T-cell (primary cell): Measurements from ENCODE around the gene EPB41L1. TPM values are rescaled to one million over a fixed set of nuclear protein-coding genes. Genes with fewer than 3 reads are reported as not detected.

ENCODE experiments used
- ATAC-seq, 4 experiments: fragments of 200-7000 bp in 3 of 4; fragments of 150-1000 bp in 1 of 4; cut with Tn5 transposase; replicated peaks in 1 of 4; 1 replicate in 3 of 4; 2 replicates in 1 of 4; pipeline ENCODE4 v1.10.0; 2021; ENCODE audit warnings: moderate library complexity in 3 of 4, mild to moderate bottlenecking in 2 of 4, moderate number of reproducible peaks in 1 of 4
- CTCF ChIA-PET, 2 donors: fragments of 300-600 bp; sonication (Branson Sonifier 250); formaldehyde crosslinking; loops; one replicate each; lab custom pipeline; 2022; ENCODE audit warnings: antibody characterized with exemption in 2 of 2; lab: Charles Lee
- POLR2A ChIA-PET, 2 donors: fragments of 300-600 bp; sonication (Branson Sonifier 250); formaldehyde crosslinking; loops; one replicate each; lab custom pipeline; 2022; ENCODE audit warnings: antibody characterized with exemption in 2 of 2; lab: Charles Lee
- DNase-seq, 35 experiments: peaks; one replicate each; pipeline versions ENCODE4 v3.0.0 to v3.0.0-alpha.2; 2013 to 2023
- H3K27ac ChIP-seq: one replicate; pipeline ENCODE4 v1.5.1; 2013; ENCODE audit warnings: low read length
- H3K27me3 ChIP-seq, 2 experiments: replicated peaks in 1 of 2; 1 replicate in 1 of 2; 2 replicates in 1 of 2; pipeline versions ENCODE4 v1.6.1 to v1.7.0; 2013; ENCODE audit warnings: low read length in 1 of 2, mixed read lengths in 1 of 2; ENCODE audit not compliant: control insufficient read depth in 2 of 2, insufficient read depth in 2 of 2; ENCODE audit errors: extremely low read depth in 1 of 2
- H3K36me3 ChIP-seq, 2 donors: 1 replicate in 1 of 2; 2 replicates in 1 of 2; pipeline versions ENCODE4 v1.6.1 to v1.7.0; 2013; ENCODE audit warnings: low read length in 1 of 2; ENCODE audit not compliant: control insufficient read depth in 2 of 2, insufficient read depth in 1 of 2; ENCODE audit errors: extremely low read depth in 1 of 2
- H3K4me1 ChIP-seq, 2 experiments: 1 replicate in 1 of 2; 2 replicates in 1 of 2; pipeline versions ENCODE4 v1.6.1 to v1.7.0; 2013; ENCODE audit warnings: low read length in 2 of 2, mixed read lengths in 1 of 2; ENCODE audit not compliant: insufficient read depth in 2 of 2, control insufficient read depth in 1 of 2; ENCODE audit errors: extremely low read depth in 1 of 2
- H3K4me3 ChIP-seq, 2 donors: 1 replicate in 1 of 2; 2 replicates in 1 of 2; pipeline versions ENCODE4 v1.5.1 to v1.7.0; 2013; ENCODE audit warnings: mild to moderate bottlenecking in 2 of 2, low read length in 1 of 2, moderate library complexity in 1 of 2; ENCODE audit not compliant: control insufficient read depth in 1 of 2; ENCODE audit errors: extremely low read depth in 1 of 2
- H3K9me3 ChIP-seq: 2 replicates; pipeline ENCODE4 v1.7.0; 2013
- H3K27ac Mint-ChIP-seq, 2 donors: one replicate each; pipeline ENCODE4 v1.8.0; 2020 to 2021; ENCODE audit warnings: mild to moderate bottlenecking in 2 of 2, mixed read lengths in 2 of 2
- H3K27me3 Mint-ChIP-seq, 2 donors: one replicate each; pipeline ENCODE4 v1.8.0; 2021 to 2022; ENCODE audit warnings: mixed read lengths in 2 of 2
- H3K36me3 Mint-ChIP-seq: one replicate; pipeline ENCODE4 v1.8.0; 2021; ENCODE audit warnings: mixed read lengths
- H3K4me1 Mint-ChIP-seq, 3 donors: one replicate each; pipeline ENCODE4 v1.8.0; 2020 to 2022; ENCODE audit warnings: mixed read lengths in 3 of 3, mild to moderate bottlenecking in 1 of 3
- H3K4me3 Mint-ChIP-seq, 3 donors: one replicate each; pipeline ENCODE4 v1.8.0; 2020 to 2022; ENCODE audit warnings: mild to moderate bottlenecking in 3 of 3, mixed read lengths in 3 of 3, moderate library complexity in 3 of 3
- H3K9me3 Mint-ChIP-seq, 3 donors: one replicate each; pipeline ENCODE4 v1.8.0; 2020 to 2022; ENCODE audit warnings: mixed read lengths in 3 of 3
- WGBS: methylation state at CpG from one replicate; pipeline ENCODE4 v1.1.5; 2013; ENCODE audit warnings: missing lambda C conversion rate; ENCODE audit not compliant: insufficient coverage; 5-methylcytosine and 5-hydroxymethylcytosine counted together
- total RNA-seq, 35 experiments: library from RNA in 6 of 35; stranded (reverse) in 6 of 35; fragments of 120-200 nt in 1 of 35; gene quantifications; one replicate each; pipeline versions ENCODE4 v1.2.1 to v1.2.4 and lab custom pipeline; 2013 to 2026

EPB41L1 gene
- total RNA-seq, 5 donors from 2014 or later (not counting 1 experiment from before 2014, with no cell fraction given) = 0.19 to 2.0 (median 0.82) TPM

- Histone ChIP-seq H3K27ac (no peak overlapping the region), H3K27me3 (no peaks in the 10 kb centered on the region), H3K4me3 (no peak overlapping the region), H3K4me1 (peaks cover 0 to 3% of the 10 kb centered on the region in 2 experiments), H3K36me3 (peaks cover 24 to 82% of the 10 kb centered on the region in 2 donors), H3K9me3 (no peaks in the 10 kb centered on the region)
- WGBS = 100% methylated on average over 4 of the region's 4 CpGs
- no peaks in the 10 kb centered on the region for H3K9me3 Mint-ChIP-seq
- H3K36me3 Mint-ChIP-seq = peaks cover 50% of the 10 kb centered on the region
- POLR2A ChIA-PET = no interaction called here
- CTCF ChIA-PET = no interaction called here
- no peak overlapping the region for H3K27ac Mint-ChIP-seq
- H3K4me3 Mint-ChIP-seq = no peak overlapping the region
- peaks cover 27 to 46% (median 30%) of the 10 kb centered on the region in 3 donors for H3K4me1 Mint-ChIP-seq
- ATAC-seq = no peak
- no peaks in the 10 kb centered on the region for H3K27me3 Mint-ChIP-seq
- DNase-seq = no peak
Observed at GRCh38 chr20:36246401-36246800, 91.9 kb downstream of the EPB41L1 start.

GRCh38 chr20:36248836-36249235 is 94.3 kb downstream of the EPB41L1 start:
- ATAC-seq = no peak
- Mint-ChIP-seq H3K27ac (no peak overlapping the region), H3K27me3 (no peaks in the 10 kb centered on the region), H3K4me1 (peaks cover 28 to 41% (median 37%) of the 10 kb centered on the region in 3 donors), H3K4me3 (no peak overlapping the region), H3K9me3 (no peaks in the 10 kb centered on the region), H3K36me3 (peaks cover 59% of the 10 kb centered on the region)
- Histone ChIP-seq H3K4me1 (peaks cover 0 to 5% of the 10 kb centered on the region in 2 experiments), H3K36me3 (peaks cover 20 to 89% of the 10 kb centered on the region in 2 donors), H3K27me3 (no peaks in the 10 kb centered on the region), H3K9me3 (no peaks in the 10 kb centered on the region), H3K4me3 (no peak overlapping the region), H3K27ac (no peak overlapping the region)
- ChIA-PET POLR2A (no interaction called here), CTCF (interaction anchor here in 1 of 2 donors (0.5 to 1.1 kb wide), 2 partner anchors 46 to 309 kb away, joined by 3 to 4 read pairs; no protein-coding TSS in a partner anchor)
- DNase-seq = no peak
- no CpG with 5 or more reads among the region's 4 CpGs for WGBS

GRCh38 chr20:36249450-36249849 is 94.9 kb downstream of the EPB41L1 start:
- no CpG with 5 or more reads among the region's 3 CpGs for WGBS
- no peaks in the 10 kb centered on the region for H3K9me3 ChIP-seq
- DNase-seq = no peak
- H3K27me3 Mint-ChIP-seq = no peaks in the 10 kb centered on the region
- peaks cover 18 to 89% of the 10 kb centered on the region in 2 donors for H3K36me3 ChIP-seq
- H3K4me3 ChIP-seq = no peak overlapping the region
- H3K4me1 ChIP-seq = peaks cover 0 to 5% of the 10 kb centered on the region in 2 experiments
- peaks cover 26 to 38% (median 37%) of the 10 kb centered on the region in 3 donors for H3K4me1 Mint-ChIP-seq
- no peak for ATAC-seq
- H3K27me3 ChIP-seq = no peaks in the 10 kb centered on the region
- no peak overlapping the region for H3K27ac Mint-ChIP-seq
- H3K27ac ChIP-seq = no peak overlapping the region
- peaks cover 63% of the 10 kb centered on the region for H3K36me3 Mint-ChIP-seq
- ChIA-PET POLR2A (interaction anchor here in 1 of 2 donors (0.6 kb wide), 1 partner anchor 160 kb away, joined by 8 read pairs; no protein-coding TSS in a partner anchor), CTCF (interaction anchor here in 1 of 2 donors (0.5 to 1.1 kb wide), 3 partner anchors 47 to 426 kb away, joined by 3 to 6 read pairs (median 4); no protein-coding TSS in a partner anchor)
- H3K4me3 Mint-ChIP-seq = no peak overlapping the region
- H3K9me3 Mint-ChIP-seq = no peaks in the 10 kb centered on the region

- H3K36me3 ChIP-seq = peaks cover 19 to 87% of the 10 kb centered on the region in 2 donors
- no peak overlapping the region for H3K27ac Mint-ChIP-seq
- ChIA-PET CTCF (no interaction called here), POLR2A (no interaction called here)
- H3K9me3 Mint-ChIP-seq = no peaks in the 10 kb centered on the region
- ATAC-seq (no peak), DNase-seq (no peak)
- H3K27ac ChIP-seq = no peak overlapping the region
- 96% methylated on average over 4 of the region's 5 CpGs for WGBS
- peaks cover 24 to 37% (median 31%) of the 10 kb centered on the region in 3 donors for H3K4me1 Mint-ChIP-seq
- peaks cover 61% of the 10 kb centered on the region for H3K36me3 Mint-ChIP-seq
- no peaks in the 10 kb centered on the region for H3K9me3 ChIP-seq
- peaks cover 0 to 5% of the 10 kb centered on the region in 2 experiments for H3K4me1 ChIP-seq
- H3K4me3 Mint-ChIP-seq = no peak overlapping the region
- H3K27me3 ChIP-seq = no peaks in the 10 kb centered on the region
- H3K4me3 ChIP-seq = no peak overlapping the region
- no peaks in the 10 kb centered on the region for H3K27me3 Mint-ChIP-seq
Observed at GRCh38 chr20:36251426-36251825, 96.9 kb downstream of the EPB41L1 start.

GRCh38 chr20:36252511-36252910 is 98.0 kb downstream of the EPB41L1 start:
- Histone ChIP-seq H3K27me3 (no peaks in the 10 kb centered on the region), H3K4me1 (peaks cover 0 to 5% of the 10 kb centered on the region in 2 experiments), H3K36me3 (peaks cover 21 to 85% of the 10 kb centered on the region in 2 donors), H3K4me3 (no peak overlapping the region), H3K27ac (no peak overlapping the region), H3K9me3 (no peaks in the 10 kb centered on the region)
- H3K9me3 Mint-ChIP-seq = no peaks in the 10 kb centered on the region
- ChIA-PET CTCF (no interaction called here), POLR2A (no interaction called here)
- H3K4me3 Mint-ChIP-seq = no peak overlapping the region
- no peak overlapping the region for H3K27ac Mint-ChIP-seq
- WGBS = 100% methylated on average over 2 of the region's 3 CpGs
- H3K36me3 Mint-ChIP-seq = peaks cover 60% of the 10 kb centered on the region
- peaks cover 21 to 34% (median 26%) of the 10 kb centered on the region in 3 donors for H3K4me1 Mint-ChIP-seq
- H3K27me3 Mint-ChIP-seq = no peaks in the 10 kb centered on the region
- ATAC-seq (no peak), DNase-seq (no peak)

- Histone ChIP-seq H3K27me3 (no peaks in the 10 kb centered on the region), H3K27ac (no peak overlapping the region), H3K4me1 (peaks cover 0 to 5% of the 10 kb centered on the region in 2 experiments), H3K36me3 (peaks cover 21 to 82% of the 10 kb centered on the region in 2 donors), H3K9me3 (no peaks in the 10 kb centered on the region), H3K4me3 (no peak overlapping the region)
- no peaks in the 10 kb centered on the region for H3K27me3 Mint-ChIP-seq
- ChIA-PET CTCF (interaction anchor here in 1 of 2 donors (0.6 kb wide), 1 partner anchor 949 kb away, joined by 4 read pairs; no protein-coding TSS in a partner anchor), POLR2A (no interaction called here)
- no peak for DNase-seq
- 88% methylated on average over 2 of the region's 9 CpGs for WGBS
- peaks cover 55% of the 10 kb centered on the region for H3K36me3 Mint-ChIP-seq
- H3K4me1 Mint-ChIP-seq = peaks cover 17 to 29% (median 23%) of the 10 kb centered on the region in 3 donors
- H3K4me3 Mint-ChIP-seq = no peak overlapping the region
- no peaks in the 10 kb centered on the region for H3K9me3 Mint-ChIP-seq
- no peak for ATAC-seq
- H3K27ac Mint-ChIP-seq = no peak overlapping the region
Observed at GRCh38 chr20:36253036-36253435, 98.5 kb downstream of the EPB41L1 start.
